ENCODE data around the gene SPOCK1.
"Not testable (repeated sequence)": the region's sequence is repeated elsewhere in the genome, so short reads cannot be mapped to it uniquely, and the experiment has no call there.

SPOCK1 gene

GRCh38 chr5:136963504-136963903, 535.6 kb downstream of the SPOCK1 start:
- no peak for DNase-seq (ENCODE audit: low read depth, low spot score)

DNA sequence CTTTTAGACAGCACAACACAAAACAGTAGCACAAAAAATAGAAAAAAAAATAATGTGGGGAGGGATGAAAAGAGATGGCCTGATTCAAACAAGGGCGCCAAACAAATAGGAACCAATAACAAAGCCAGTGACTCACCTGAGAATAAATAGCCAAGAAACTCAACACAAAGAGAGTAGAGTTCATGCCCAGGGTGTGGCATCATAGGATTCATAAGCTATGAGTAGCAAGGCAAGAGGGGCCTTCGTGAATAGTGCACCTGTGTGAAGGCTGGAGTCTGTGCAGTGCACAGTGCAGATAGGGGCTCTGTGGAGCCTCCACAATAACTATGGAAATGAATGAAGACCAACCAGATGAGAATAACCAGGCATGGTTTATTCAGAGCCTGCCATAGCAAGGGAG, 541.7 kb downstream of the SPOCK1 start:
- no peak for DNase-seq (ENCODE audit: low read depth, low spot score)

DNA sequence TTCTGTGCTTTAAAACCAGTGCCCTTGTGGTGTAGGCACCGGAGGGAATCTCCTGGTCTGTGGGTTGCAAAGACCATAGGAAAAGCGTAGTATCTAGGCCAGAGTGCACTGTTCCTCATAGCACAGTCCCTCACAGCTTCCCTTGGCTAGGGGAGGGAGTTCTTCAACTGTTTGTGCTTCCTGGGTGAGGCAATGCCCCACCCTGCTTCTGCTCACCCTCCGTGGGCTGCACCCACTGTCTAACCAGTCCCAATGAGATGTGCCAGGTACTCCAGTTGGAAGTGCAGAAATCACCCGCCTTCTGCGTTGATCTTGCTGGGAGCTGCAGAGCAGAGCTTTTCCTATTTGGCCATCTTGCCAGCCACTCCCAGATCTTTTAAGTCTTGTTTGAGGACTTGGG, 545.0 kb downstream of the SPOCK1 start:
- not testable (repeated sequence) for DNase-seq (ENCODE audit: low read depth, low spot score)

GRCh38 chr5:136953346-136954069, 545.6 kb downstream of the SPOCK1 start:
- peak; percentile 61 for DNase-seq (ENCODE audit: low read depth, low spot score)

DNA sequence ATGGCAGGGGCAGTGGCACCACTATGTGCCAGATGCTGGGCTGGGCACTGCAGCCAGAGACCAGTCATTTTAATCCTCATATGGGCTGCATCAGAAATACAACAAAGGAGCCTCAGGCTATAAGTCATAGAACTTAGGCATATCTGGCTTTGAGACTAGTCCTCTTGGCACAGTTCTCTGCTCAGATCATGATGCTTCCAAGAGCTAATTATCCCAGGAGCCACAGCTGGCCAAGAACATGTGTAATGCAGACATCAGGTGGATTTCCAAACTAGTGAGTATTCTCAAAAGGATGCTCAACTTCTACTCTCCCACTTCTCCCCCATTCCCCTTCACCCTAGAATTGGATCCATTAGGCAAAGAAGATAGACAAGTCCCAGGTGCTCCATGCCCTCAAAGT, 571.6 kb downstream of the SPOCK1 start:
- DNase-seq (ENCODE audit: low read depth, low spot score) = no peak

DNA sequence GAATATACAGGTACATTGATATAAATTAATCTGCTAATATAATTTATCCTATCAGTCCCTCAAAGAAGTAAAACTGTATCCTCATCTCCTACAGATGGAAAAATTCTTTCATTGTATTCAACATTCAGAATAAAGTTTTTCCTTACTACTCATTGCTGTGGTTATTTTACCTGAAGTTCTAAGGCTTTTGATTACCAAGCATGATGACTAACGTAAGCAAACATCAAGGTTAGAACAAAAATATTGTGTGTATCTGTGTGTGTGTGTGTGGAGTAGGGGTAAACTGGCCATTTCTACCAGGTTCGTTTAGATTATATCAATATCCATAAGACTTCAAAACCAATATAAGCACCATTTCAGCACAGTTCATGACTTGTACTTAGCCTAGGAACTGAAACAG, 573.1 kb downstream of the SPOCK1 start:
- DNase-seq (ENCODE audit: low read depth, low spot score) = no peak
